HCT116 (cell line): Measurements from ENCODE around the gene RBM19.

ENCODE experiments used
- EZH2 ChIP-seq: fragments of 200-600 bp; sonication (generic); IDR thresholded peaks from 2 replicates; pipeline ENCODE4 v1.6.1; 2017; ENCODE audit warnings: antibody characterized with exemption, mixed run types
- JUND ChIP-seq: IDR thresholded peaks from 2 replicates; pipeline ENCODE4 v1.6.1; 2012
- POLR2A ChIP-seq: IDR thresholded peaks from 2 replicates; pipeline ENCODE4 v1.7.0; 2011; ENCODE audit warnings: borderline replicate concordance; ENCODE audit not compliant: insufficient read depth, insufficient read length; ENCODE audit errors: extremely low read depth
- POLR2AphosphoS5 ChIP-seq: IDR thresholded peaks from 2 replicates; pipeline ENCODE4 v1.6.1; 2011; ENCODE audit warnings: mild to moderate bottlenecking, low read depth, low read length, moderate library complexity
- TF ChIP-seq, protein P1 (sequence below), 3 experiments: fragments of 200-600 bp in 1 of 3; sonication (generic) in 1 of 3; IDR thresholded peaks in 2 of 3; conservative IDR thresholded peaks in 1 of 3; 2 replicates each; pipeline ENCODE4 v1.5.1; 2012 to 2017; ENCODE audit warnings: low read depth in 2 of 3, low read length in 2 of 3, antibody characterized with exemption in 1 of 3, borderline replicate concordance in 1 of 3, control low read depth in 1 of 3, mild to moderate bottlenecking in 1 of 3, mixed read lengths in 1 of 3, mixed run types in 1 of 3, moderate library complexity in 1 of 3; ENCODE audit not compliant: insufficient read depth in 1 of 3
- TF ChIP-seq, protein P2 (sequence below): IDR thresholded peaks from 2 replicates; pipeline ENCODE4 v1.6.1; 2012; ENCODE audit warnings: low read depth

DNA sequence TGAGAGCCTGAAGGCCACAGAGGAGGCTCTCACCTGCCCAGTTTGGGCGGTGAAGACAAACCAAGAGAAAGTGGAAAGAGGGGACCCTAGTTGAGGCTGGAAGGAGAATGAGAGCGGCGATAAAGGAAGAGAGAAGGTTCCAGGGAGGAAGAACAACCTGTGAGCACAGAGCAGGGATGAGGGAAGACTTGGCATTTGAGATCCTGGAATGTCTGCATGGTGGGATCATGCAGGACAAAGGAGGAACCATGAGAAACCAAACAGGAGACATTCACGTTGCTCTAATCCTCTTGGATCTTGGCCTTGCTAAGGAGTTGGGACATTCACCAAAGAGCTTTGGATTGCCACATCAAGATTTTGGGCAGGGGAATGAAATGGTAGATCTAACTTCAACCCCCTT, 22.9 kb upstream of the RBM19 start:
- no peak for TF ChIP-seq POLR2A
- no peak for TF ChIP-seq JUND
- TF ChIP-seq, protein P1, sequence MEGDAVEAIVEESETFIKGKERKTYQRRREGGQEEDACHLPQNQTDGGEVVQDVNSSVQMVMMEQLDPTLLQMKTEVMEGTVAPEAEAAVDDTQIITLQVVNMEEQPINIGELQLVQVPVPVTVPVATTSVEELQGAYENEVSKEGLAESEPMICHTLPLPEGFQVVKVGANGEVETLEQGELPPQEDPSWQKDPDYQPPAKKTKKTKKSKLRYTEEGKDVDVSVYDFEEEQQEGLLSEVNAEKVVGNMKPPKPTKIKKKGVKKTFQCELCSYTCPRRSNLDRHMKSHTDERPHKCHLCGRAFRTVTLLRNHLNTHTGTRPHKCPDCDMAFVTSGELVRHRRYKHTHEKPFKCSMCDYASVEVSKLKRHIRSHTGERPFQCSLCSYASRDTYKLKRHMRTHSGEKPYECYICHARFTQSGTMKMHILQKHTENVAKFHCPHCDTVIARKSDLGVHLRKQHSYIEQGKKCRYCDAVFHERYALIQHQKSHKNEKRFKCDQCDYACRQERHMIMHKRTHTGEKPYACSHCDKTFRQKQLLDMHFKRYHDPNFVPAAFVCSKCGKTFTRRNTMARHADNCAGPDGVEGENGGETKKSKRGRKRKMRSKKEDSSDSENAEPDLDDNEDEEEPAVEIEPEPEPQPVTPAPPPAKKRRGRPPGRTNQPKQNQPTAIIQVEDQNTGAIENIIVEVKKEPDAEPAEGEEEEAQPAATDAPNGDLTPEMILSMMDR (IDR thresholded peaks at IDR 0.05 in 2 of 3, conservative IDR thresholded peaks at IDR 0.05 in 1 of 3; ENCODE audit: borderline replicate concordance in 1 of 3, insufficient read depth in 1 of 3, low read depth in 2 of 3, low read length in 2 of 3) = no peak
- TF ChIP-seq, protein P2, sequence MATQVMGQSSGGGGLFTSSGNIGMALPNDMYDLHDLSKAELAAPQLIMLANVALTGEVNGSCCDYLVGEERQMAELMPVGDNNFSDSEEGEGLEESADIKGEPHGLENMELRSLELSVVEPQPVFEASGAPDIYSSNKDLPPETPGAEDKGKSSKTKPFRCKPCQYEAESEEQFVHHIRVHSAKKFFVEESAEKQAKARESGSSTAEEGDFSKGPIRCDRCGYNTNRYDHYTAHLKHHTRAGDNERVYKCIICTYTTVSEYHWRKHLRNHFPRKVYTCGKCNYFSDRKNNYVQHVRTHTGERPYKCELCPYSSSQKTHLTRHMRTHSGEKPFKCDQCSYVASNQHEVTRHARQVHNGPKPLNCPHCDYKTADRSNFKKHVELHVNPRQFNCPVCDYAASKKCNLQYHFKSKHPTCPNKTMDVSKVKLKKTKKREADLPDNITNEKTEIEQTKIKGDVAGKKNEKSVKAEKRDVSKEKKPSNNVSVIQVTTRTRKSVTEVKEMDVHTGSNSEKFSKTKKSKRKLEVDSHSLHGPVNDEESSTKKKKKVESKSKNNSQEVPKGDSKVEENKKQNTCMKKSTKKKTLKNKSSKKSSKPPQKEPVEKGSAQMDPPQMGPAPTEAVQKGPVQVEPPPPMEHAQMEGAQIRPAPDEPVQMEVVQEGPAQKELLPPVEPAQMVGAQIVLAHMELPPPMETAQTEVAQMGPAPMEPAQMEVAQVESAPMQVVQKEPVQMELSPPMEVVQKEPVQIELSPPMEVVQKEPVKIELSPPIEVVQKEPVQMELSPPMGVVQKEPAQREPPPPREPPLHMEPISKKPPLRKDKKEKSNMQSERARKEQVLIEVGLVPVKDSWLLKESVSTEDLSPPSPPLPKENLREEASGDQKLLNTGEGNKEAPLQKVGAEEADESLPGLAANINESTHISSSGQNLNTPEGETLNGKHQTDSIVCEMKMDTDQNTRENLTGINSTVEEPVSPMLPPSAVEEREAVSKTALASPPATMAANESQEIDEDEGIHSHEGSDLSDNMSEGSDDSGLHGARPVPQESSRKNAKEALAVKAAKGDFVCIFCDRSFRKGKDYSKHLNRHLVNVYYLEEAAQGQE = no peak
- TF ChIP-seq EZH2 = no peak
- no peak for TF ChIP-seq POLR2AphosphoS5
